ENCODE measurements around the gene CCDC102B. TPM values are rescaled to one million over a fixed set of nuclear protein-coding genes. Genes with fewer than 3 reads are reported as not detected.

Gene CCDC102B
- total RNA-seq, 1 donor from 2014 or later: 1.1 TPM

DNA sequence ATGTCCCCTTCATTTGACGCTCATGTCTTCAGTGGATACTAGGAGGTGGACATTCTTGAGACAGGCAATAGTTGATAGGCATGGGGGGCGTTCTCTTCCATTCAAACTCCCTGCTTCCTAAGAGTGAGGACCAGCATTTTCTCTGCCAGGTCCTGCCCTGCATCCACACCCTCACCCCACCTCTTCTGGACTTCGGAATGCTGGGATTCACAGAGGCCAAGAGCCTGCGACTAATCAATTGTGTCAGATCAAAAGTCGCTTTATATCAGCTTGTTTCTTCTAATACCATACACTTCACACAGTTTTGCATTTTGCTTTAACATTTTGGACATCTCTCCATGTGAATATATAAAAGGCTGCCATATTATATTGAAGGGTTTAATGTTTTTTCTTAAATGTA is 210.7 kb downstream of the CCDC102B start:
- no peaks in the 10 kb centered on the region for H3K27me3 Mint-ChIP-seq (ENCODE audit: insufficient read depth)
- no peaks in the 10 kb centered on the region for H3K36me3 Mint-ChIP-seq (ENCODE audit: low read depth)
- no peak for DNase-seq (ENCODE audit: low spot score)
- H3K4me3 Mint-ChIP-seq: no peak overlapping the region
- no peaks in the 10 kb centered on the region for H3K9me3 Mint-ChIP-seq
- no peaks in the 10 kb centered on the region for H3K4me1 Mint-ChIP-seq (ENCODE audit: low read depth)
- intact Hi-C loops (cut with micrococcal nuclease): no loop called here
- H3K27ac Mint-ChIP-seq: no peak overlapping the region

DNA sequence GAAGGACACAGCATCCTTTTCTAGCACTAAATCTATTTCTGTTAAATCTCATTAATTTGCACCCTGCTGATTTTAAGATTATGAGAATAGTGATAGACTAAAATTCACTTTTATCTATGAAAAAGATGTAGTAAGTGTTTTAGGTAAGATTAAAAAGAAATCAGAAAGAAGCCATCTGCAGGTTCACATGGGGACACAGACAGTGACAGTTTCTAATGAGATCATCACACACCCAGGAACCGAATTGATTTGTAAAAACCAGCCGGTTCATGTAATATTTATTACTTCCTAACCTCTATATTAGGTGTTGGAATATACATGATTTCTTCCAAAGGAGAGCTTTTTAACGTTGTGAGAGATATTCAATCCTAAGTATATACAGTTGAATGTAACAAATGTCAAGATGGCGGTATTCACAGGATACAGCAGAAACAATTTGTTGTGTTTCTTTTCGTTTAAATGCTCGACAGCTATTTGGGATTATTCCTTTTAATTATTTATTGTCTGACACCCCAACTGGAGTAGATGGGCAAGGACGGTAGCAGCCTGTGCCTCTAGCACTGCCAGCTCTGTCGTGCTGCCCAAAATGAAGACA is 223.4 kb downstream of the CCDC102B start:
- H3K4me1 Mint-ChIP-seq (ENCODE audit: low read depth): no peaks in the 10 kb centered on the region
- no peak overlapping the region for H3K4me3 Mint-ChIP-seq
- intact Hi-C loops (cut with micrococcal nuclease): no loop called here
- no peaks in the 10 kb centered on the region for H3K9me3 Mint-ChIP-seq
- H3K27me3 Mint-ChIP-seq (ENCODE audit: insufficient read depth): no peaks in the 10 kb centered on the region
- no peaks in the 10 kb centered on the region for H3K36me3 Mint-ChIP-seq (ENCODE audit: low read depth)
- H3K27ac Mint-ChIP-seq: no peak overlapping the region
- no peak for DNase-seq (ENCODE audit: low spot score)

DNA sequence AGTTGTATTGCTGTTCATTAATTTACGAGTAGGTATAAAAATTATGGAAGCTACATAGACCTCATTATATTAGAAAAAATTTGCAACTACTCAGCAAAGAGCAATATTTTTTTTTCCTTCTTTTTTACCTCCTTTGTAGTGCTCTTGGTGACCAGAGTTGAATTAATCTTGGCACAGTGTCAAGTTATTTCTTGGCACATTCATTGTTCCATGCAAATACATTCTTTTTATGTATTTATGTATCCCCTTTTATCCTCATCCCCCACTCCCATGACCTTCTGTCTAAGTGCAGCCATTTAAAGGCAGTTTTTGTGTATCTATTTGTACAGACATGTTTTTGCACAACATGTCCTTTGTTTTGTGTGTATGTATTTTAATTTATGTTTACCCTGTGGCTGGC is 224.5 kb downstream of the CCDC102B start:
- Mint-ChIP-seq H3K27me3 (ENCODE audit: insufficient read depth) (no peaks in the 10 kb centered on the region), H3K9me3 (no peaks in the 10 kb centered on the region), H3K36me3 (ENCODE audit: low read depth) (no peaks in the 10 kb centered on the region), H3K27ac (no peak overlapping the region), H3K4me3 (no peak overlapping the region), H3K4me1 (ENCODE audit: low read depth) (no peaks in the 10 kb centered on the region)
- intact Hi-C loops (cut with micrococcal nuclease): no loop called here
- no peak for DNase-seq (ENCODE audit: low spot score)

DNA sequence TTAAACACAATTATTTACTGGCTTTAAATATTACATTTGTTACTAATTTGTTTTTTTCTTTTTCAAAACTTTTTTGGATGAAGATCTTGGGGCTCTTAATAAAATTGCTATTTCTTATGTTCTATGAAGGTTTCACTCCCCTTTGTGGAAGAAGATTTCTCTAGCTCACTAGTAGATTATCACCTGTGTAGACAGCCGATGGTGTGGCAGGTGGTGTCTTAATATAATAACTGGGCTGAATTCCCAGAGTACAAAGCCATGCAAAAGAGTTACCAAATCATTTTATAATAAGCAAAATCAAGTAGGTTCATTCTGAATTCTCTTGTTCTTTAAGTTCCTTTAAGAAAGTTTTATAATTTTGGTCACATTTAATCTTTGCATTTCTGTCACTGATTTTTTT is 233.7 kb downstream of the CCDC102B start:
- Mint-ChIP-seq H3K4me1 (ENCODE audit: low read depth) (no peaks in the 10 kb centered on the region), H3K27me3 (ENCODE audit: insufficient read depth) (no peaks in the 10 kb centered on the region), H3K27ac (no peak overlapping the region), H3K4me3 (no peak overlapping the region), H3K9me3 (no peaks in the 10 kb centered on the region), H3K36me3 (ENCODE audit: low read depth) (no peaks in the 10 kb centered on the region)
- DNase-seq (ENCODE audit: low spot score): no peak
- intact Hi-C loops (cut with micrococcal nuclease): no loop called here

DNA sequence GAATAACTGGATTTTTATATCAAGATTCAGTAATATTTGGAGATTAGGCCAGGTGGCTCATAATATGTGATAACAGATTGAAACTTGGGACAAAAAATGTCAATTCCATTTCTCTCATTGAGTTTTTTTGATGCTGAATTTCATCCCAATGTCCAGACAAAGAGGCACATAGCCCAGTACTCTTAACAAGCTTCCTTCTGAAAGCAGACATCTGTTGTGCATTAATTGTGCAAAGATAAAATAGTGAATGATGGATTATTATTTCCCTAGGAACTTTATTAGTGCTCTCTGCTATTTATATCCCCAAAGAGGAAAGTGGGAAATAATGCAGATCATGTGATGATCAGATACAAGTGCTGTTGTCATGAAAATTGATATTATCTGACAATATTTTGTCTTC is 234.1 kb downstream of the CCDC102B start:
- Mint-ChIP-seq H3K27ac (no peak overlapping the region), H3K4me3 (no peak overlapping the region), H3K36me3 (ENCODE audit: low read depth) (no peaks in the 10 kb centered on the region), H3K27me3 (ENCODE audit: insufficient read depth) (no peaks in the 10 kb centered on the region), H3K9me3 (no peaks in the 10 kb centered on the region), H3K4me1 (ENCODE audit: low read depth) (no peaks in the 10 kb centered on the region)
- intact Hi-C loops (cut with micrococcal nuclease): no loop called here
- DNase-seq (ENCODE audit: low spot score): no peak

DNA sequence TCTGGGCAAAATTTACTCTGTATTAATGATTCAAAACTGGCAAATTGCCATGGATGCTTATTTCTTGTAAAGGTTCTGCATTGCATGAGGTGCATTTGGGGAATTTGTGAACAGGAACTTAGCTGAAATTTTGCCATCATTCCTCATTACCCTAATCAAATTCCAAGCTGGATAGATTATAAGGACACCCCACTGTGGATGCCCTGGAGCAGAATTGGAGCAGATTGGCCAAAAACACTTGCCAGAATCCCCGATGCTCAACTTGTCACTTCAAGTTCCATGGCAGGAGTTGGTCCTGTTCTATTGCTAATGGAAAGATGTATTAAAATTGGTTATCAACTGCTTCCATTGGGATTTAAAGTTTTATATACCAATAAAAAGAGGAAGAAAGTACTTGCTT is 237.9 kb downstream of the CCDC102B start:
- DNase-seq (ENCODE audit: low spot score): no peak
- Mint-ChIP-seq H3K27me3 (ENCODE audit: insufficient read depth) (no peaks in the 10 kb centered on the region), H3K4me3 (no peak overlapping the region), H3K4me1 (ENCODE audit: low read depth) (no peaks in the 10 kb centered on the region), H3K36me3 (ENCODE audit: low read depth) (no peaks in the 10 kb centered on the region), H3K9me3 (no peaks in the 10 kb centered on the region), H3K27ac (no peak overlapping the region)
- intact Hi-C loops (cut with micrococcal nuclease): no loop called here

DNA sequence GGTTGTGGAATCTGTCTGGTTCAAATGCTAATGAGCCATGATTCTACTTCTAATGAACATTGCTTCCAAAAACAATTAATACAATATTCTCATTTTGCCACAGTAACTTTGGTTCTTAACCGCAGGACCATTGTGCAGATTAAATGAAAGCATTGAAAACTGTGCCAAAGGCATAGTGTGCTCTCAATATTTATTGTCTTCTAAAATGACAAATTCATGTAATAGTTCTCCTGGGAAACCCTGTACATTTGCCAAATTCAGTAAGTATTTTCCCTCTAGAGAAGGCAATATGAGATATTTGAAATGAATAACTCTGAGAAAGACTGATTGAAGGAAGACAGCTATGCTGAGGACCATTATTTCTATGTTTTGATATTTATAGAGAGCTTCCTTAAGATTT is 246.3 kb downstream of the CCDC102B start:
- intact Hi-C loops (cut with micrococcal nuclease): no loop called here
- Mint-ChIP-seq H3K27me3 (ENCODE audit: insufficient read depth) (peaks cover 1% of the 10 kb centered on the region), H3K27ac (no peak overlapping the region), H3K36me3 (ENCODE audit: low read depth) (no peaks in the 10 kb centered on the region), H3K9me3 (no peaks in the 10 kb centered on the region), H3K4me3 (no peak overlapping the region), H3K4me1 (ENCODE audit: low read depth) (no peaks in the 10 kb centered on the region)
- no peak for DNase-seq (ENCODE audit: low spot score)

DNA sequence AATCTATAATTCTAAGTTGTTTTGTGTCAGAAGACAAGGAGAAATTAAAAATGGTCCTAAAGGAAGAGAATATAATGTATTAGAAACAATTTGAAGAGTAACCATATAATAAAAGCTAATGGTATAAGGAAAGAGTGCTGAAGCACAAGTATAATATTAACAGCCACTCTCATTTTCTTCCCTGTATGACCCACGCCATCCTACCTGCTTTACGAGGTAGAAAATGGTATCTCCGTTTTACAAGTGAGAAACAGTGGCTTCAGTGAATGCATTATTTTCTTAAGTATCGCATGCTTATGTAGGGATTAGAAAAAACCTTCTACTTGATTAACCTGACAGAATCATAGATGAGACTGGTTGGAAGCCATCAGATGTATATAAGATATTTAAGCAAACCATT is 266.2 kb downstream of the CCDC102B start:
- intact Hi-C loops (cut with micrococcal nuclease): no loop called here
- DNase-seq (ENCODE audit: low spot score): no peak
- Mint-ChIP-seq H3K27me3 (ENCODE audit: insufficient read depth) (no peaks in the 10 kb centered on the region), H3K36me3 (ENCODE audit: low read depth) (no peaks in the 10 kb centered on the region), H3K4me3 (no peak overlapping the region), H3K4me1 (ENCODE audit: low read depth) (no peaks in the 10 kb centered on the region), H3K9me3 (no peaks in the 10 kb centered on the region), H3K27ac (no peak overlapping the region)

DNA sequence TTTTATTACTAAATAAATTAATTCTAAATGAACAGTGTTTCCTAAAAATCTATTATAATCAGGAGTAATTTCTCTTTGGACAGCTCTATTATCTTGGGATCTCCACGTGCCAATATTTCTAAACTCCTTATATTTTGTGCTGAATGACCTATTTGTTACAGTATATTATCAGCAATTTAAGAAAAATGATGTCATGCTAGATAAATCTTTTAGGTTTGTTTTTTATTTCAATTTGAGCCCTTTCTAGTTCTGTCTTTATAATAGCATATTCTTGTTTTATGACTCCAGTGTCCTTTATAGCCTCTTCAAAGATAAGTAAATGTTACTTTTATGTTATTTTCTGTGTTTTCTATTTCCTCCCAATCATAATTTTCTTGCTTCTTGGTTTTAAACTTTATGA is 269.2 kb downstream of the CCDC102B start:
- DNase-seq (ENCODE audit: low spot score): no peak
- no peaks in the 10 kb centered on the region for H3K4me1 Mint-ChIP-seq (ENCODE audit: low read depth)
- H3K4me3 Mint-ChIP-seq: no peak overlapping the region
- intact Hi-C loops (cut with micrococcal nuclease): no loop called here
- H3K36me3 Mint-ChIP-seq (ENCODE audit: low read depth): no peaks in the 10 kb centered on the region
- no peaks in the 10 kb centered on the region for H3K27me3 Mint-ChIP-seq (ENCODE audit: insufficient read depth)
- H3K27ac Mint-ChIP-seq: no peak overlapping the region
- no peaks in the 10 kb centered on the region for H3K9me3 Mint-ChIP-seq

DNA sequence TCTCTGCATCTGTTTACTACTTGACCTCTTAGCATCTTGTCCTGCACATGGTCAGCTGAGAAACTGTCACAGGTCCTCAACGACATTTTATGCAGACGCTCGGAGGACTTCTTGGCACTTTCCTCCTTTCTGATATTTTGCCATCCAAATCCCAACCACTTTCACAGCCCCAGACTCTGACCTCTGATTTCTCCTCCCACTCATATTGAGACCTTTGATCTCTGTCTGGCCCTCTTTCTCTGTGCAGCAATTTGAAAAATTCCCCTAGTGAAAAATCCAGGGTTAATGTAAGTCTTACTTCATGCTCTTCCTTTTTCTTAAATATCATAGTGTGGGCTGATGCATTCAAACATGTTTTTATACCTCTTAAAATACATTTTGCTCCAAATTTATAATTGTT is 273.8 kb downstream of the CCDC102B start:
- intact Hi-C loops (cut with micrococcal nuclease): no loop called here
- Mint-ChIP-seq H3K27ac (no peak overlapping the region), H3K27me3 (ENCODE audit: insufficient read depth) (no peaks in the 10 kb centered on the region), H3K9me3 (no peaks in the 10 kb centered on the region), H3K4me3 (no peak overlapping the region), H3K36me3 (ENCODE audit: low read depth) (no peaks in the 10 kb centered on the region), H3K4me1 (ENCODE audit: low read depth) (no peaks in the 10 kb centered on the region)
- no peak for DNase-seq (ENCODE audit: low spot score)

DNA sequence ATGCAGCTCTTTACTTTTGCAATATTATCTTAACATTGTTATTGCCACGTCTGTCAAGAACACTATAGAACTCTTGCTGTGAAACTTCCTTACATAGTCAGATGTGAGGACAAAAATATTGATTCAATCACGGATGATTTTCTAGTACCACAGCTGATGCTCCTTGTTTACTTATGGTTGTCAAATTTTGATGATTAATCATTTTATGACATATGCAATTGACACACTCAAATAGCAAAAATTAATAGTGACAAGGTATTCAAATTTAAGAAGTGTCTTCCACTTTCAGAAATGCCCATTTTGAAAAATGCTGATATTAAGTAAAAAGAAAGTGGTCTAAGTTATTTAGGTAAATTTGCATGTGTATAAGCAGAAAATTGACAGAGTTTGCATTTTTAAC is 284.0 kb downstream of the CCDC102B start:
- Mint-ChIP-seq H3K36me3 (ENCODE audit: low read depth) (no peaks in the 10 kb centered on the region), H3K27ac (no peak overlapping the region), H3K4me3 (no peak overlapping the region), H3K9me3 (no peaks in the 10 kb centered on the region), H3K27me3 (ENCODE audit: insufficient read depth) (no peaks in the 10 kb centered on the region), H3K4me1 (ENCODE audit: low read depth) (no peaks in the 10 kb centered on the region)
- DNase-seq (ENCODE audit: low spot score): no peak
- intact Hi-C loops (cut with micrococcal nuclease): no loop called here

DNA sequence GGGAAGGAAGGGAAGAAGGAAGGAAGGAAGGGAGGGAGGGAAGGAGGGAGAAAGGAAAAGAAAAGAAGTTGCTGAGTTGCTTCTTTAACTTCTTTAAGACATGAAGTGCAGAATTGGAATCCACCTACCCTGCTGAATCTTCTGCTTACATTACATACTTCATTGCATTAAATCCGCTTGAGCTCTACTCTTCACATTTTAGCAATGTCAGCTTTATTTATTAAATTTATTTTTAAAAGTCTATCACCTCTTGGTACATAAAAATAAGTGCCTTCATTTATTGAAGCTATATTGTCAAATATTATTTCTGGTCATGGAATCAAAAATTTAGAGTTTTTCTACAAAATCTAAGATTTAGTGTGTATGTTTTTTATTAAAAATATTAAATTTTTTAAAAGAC is 284.6 kb downstream of the CCDC102B start:
- no peaks in the 10 kb centered on the region for H3K36me3 Mint-ChIP-seq (ENCODE audit: low read depth)
- H3K4me1 Mint-ChIP-seq (ENCODE audit: low read depth): no peaks in the 10 kb centered on the region
- intact Hi-C loops (cut with micrococcal nuclease): no loop called here

DNA sequence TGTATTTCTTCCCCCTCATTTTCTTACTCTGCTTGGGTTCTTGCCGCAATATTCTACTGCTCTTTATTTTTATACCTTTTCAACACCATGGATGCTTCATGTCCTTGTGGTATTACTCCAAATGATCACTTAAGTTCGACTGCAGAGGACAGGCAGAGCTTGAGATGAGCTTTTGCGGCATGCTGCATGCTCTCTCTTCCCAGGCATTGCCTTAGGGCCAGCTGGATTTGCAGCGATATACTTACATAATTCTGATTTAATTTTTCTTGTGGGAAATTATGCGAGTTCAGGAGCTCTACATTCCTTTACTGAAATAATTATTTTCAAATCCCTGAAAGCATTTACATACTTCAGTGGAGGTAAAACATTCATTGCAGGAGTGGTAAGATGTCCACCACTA is 288.1 kb downstream of the CCDC102B start:
- no peaks in the 10 kb centered on the region for H3K9me3 Mint-ChIP-seq
- intact Hi-C loops (cut with micrococcal nuclease): no loop called here
- DNase-seq (ENCODE audit: low spot score): no peak
- H3K27me3 Mint-ChIP-seq (ENCODE audit: insufficient read depth): no peaks in the 10 kb centered on the region
- no peak overlapping the region for H3K4me3 Mint-ChIP-seq
- H3K36me3 Mint-ChIP-seq (ENCODE audit: low read depth): no peaks in the 10 kb centered on the region
- no peaks in the 10 kb centered on the region for H3K4me1 Mint-ChIP-seq (ENCODE audit: low read depth)
- H3K27ac Mint-ChIP-seq: no peak overlapping the region

More for the DNA sequence above, 284.6 kb downstream of the CCDC102B start:
- Mint-ChIP-seq H3K27ac (no peak overlapping the region), H3K9me3 (no peaks in the 10 kb centered on the region), H3K27me3 (ENCODE audit: insufficient read depth) (no peaks in the 10 kb centered on the region), H3K4me3 (no peak overlapping the region)
- no peak for DNase-seq (ENCODE audit: low spot score)

DNA sequence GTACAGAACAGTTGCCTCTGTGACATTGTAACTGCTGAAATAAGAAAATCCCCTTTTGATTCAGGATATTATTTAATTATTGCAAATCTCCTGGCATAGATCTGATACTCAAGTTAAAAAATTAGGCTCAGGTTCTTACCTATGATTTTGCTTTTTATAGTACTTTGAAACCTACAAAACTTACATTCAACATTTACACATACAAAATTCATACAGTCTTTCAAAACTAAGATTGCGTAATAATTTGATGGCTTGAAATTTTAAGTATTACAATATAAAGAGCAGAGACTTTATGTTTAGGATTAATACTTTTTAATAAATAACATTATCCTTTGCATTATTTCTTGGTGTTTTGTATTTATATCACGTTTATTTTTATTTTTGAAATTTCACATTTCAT is 291.1 kb downstream of the CCDC102B start:
- Mint-ChIP-seq H3K4me1 (ENCODE audit: low read depth) (no peaks in the 10 kb centered on the region), H3K36me3 (ENCODE audit: low read depth) (no peaks in the 10 kb centered on the region), H3K4me3 (no peak overlapping the region), H3K27ac (no peak overlapping the region), H3K27me3 (ENCODE audit: insufficient read depth) (no peaks in the 10 kb centered on the region), H3K9me3 (no peaks in the 10 kb centered on the region)
- no peak for DNase-seq (ENCODE audit: low spot score)
- intact Hi-C loops (cut with micrococcal nuclease): no loop called here
